Stomach (tissue), 9 donors: ENCODE data around the gene NKIRAS1. TPM values are rescaled to one million over a fixed set of nuclear protein-coding genes. Genes with fewer than 3 reads are reported as not detected.
"Not testable (repeated sequence)": the region's sequence is repeated elsewhere in the genome, so short reads cannot be mapped to it uniquely, and the experiment has no call there.

Experiments
- DNase-seq, 2 donors: peaks; one replicate each; pipeline versions ENCODE4 v3.0.0 to v3.0.0-alpha.2; 2013 to 2019
- H3K27ac ChIP-seq, 5 donors: fragments of 200-600 bp in 4 of 5; sonication (generic) in 4 of 5; one replicate each; pipeline ENCODE4 v1.5.1; 2013 to 2019; ENCODE audit warnings: mild to moderate bottlenecking in 1 of 5, moderate library complexity in 1 of 5
- H3K27me3 ChIP-seq, 3 donors: fragments of 200-600 bp; sonication (generic); one replicate each; pipeline ENCODE4 v1.5.1; 2017 to 2019; ENCODE audit warnings: mixed run types in 1 of 3
- H3K36me3 ChIP-seq, 4 donors: fragments of 200-600 bp; sonication (generic); 1 replicate in 3 of 4; 2 replicates in 1 of 4; pipeline ENCODE4 v1.5.1; 2016 to 2019
- H3K4me1 ChIP-seq, 4 donors: fragments of 200-600 bp; sonication (generic); one replicate each; pipeline ENCODE4 v1.5.1; 2016 to 2019
- H3K4me3 ChIP-seq, 4 donors: fragments of 200-600 bp; sonication (generic) in 3 of 4; one replicate each; pipeline ENCODE4 v1.5.1; 2016 to 2019; ENCODE audit warnings: mild to moderate bottlenecking in 1 of 4
- H3K9me3 ChIP-seq, 4 donors: fragments of 200-600 bp; sonication (generic); one replicate each; pipeline ENCODE4 v1.5.1; 2016 to 2019
- EP300 ChIP-seq: sonication (generic); formaldehyde crosslinking; IDR thresholded peaks from one replicate; pipeline ENCODE4 v1.6.1; 2017; ENCODE audit warnings: antibody characterized with exemption
- POLR2A ChIP-seq, 4 donors: fragments of 450-650 bp; IDR thresholded peaks; one replicate each; pipeline ENCODE4 v1.6.1; 2016; ENCODE audit warnings: antibody characterized with exemption in 4 of 4, control low read depth in 2 of 4, mild to moderate bottlenecking in 1 of 4, moderate library complexity in 1 of 4
- POLR2AphosphoS5 ChIP-seq, 3 donors: sonication (generic); formaldehyde crosslinking; IDR thresholded peaks; one replicate each; pipeline ENCODE4 v1.6.1; 2016; ENCODE audit warnings: antibody characterized with exemption in 3 of 3
- WGBS, 5 donors: extraction: QIAGEN DNeasy Blood & Tissue Kit in 3 of 5; methylation state at CpG; one replicate each; pipeline versions ENCODE4 v1.1.5 to v1.1.7; 2013 to 2018; 5-methylcytosine and 5-hydroxymethylcytosine counted together
- intact Hi-C: fragments of 100-400 bp; cut with DNase I; formaldehyde crosslinking; loops from one replicate; pipeline ENCODE4 v1.15.1; 2023; ENCODE audit warnings: low total_unique reads
- polyA plus RNA-seq, 3 donors: library from polyadenylated mRNA; stranded (reverse); fragments of 200-250 nt; gene quantifications; one replicate each; pipeline ENCODE4 v1.2.3, GENCODE V29; 2013
- total RNA-seq, 5 donors: library from RNA; depleted of rRNA; stranded (reverse); fragments of >200 nt; gene quantifications; one replicate each; pipeline versions ENCODE4 v1.1.0 to v1.2.3, GENCODE V29; 2014 to 2016
- TF ChIP-seq, protein P1 (sequence below), 7 experiments: fragments of 450-650 bp in 4 of 7; fragments of 200-600 bp in 3 of 7; sonication (generic) in 3 of 7; IDR thresholded peaks; one replicate each; pipeline ENCODE4 v1.5.1; 2016 to 2019; ENCODE audit warnings: antibody characterized with exemption in 7 of 7, control low read depth in 2 of 7, mild to moderate bottlenecking in 1 of 7
- donor health status: healthy with polysubstance abuse.
- donor health status: Bipolar disorder and iron deficiency.
- donor health status: healthy.

NKIRAS1 gene
- total and polyA plus RNA-seq, 8 donors, result 0.87 to 18.3 (median 7.6) TPM; not detected in 1

DNA sequence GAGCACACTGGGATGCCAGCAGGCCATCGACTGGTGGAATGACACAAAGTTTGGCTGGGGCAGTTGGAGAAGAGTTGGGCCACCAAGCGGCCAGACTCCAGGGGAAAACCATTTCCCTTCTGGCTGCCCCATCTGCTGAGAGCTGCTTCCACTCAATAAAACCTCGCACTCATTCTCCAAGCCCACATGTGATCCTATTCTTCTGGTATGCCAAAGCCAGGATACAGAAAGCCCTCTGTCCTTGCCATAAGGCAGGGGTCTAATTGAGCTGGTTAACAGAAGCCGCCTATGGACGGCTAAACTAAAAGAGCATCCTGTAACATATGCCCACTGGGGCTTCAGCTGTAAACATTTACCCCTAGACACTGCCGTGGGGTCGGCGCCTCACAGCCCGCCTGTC, 55.1 kb downstream of the NKIRAS1 start:
- TF ChIP-seq POLR2AphosphoS5 (IDR thresholded peaks at IDR 0.05), result no peak
- TF ChIP-seq EP300, result no peak
- TF ChIP-seq, protein P1, sequence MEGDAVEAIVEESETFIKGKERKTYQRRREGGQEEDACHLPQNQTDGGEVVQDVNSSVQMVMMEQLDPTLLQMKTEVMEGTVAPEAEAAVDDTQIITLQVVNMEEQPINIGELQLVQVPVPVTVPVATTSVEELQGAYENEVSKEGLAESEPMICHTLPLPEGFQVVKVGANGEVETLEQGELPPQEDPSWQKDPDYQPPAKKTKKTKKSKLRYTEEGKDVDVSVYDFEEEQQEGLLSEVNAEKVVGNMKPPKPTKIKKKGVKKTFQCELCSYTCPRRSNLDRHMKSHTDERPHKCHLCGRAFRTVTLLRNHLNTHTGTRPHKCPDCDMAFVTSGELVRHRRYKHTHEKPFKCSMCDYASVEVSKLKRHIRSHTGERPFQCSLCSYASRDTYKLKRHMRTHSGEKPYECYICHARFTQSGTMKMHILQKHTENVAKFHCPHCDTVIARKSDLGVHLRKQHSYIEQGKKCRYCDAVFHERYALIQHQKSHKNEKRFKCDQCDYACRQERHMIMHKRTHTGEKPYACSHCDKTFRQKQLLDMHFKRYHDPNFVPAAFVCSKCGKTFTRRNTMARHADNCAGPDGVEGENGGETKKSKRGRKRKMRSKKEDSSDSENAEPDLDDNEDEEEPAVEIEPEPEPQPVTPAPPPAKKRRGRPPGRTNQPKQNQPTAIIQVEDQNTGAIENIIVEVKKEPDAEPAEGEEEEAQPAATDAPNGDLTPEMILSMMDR (IDR thresholded peaks at IDR 0.05), result no peak
- TF ChIP-seq POLR2A (IDR thresholded peaks at IDR 0.05), result no peak
- intact Hi-C loops, result no loop called here
- no peak for DNase-seq
- Histone ChIP-seq H3K36me3 (peaks cover 8 to 10% (median 9%) of the 10 kb centered on the region in 4 donors), H3K4me1 (peaks cover 36 to 65% (median 47%) of the 10 kb centered on the region in 4 donors), H3K27me3 (no peaks in the 10 kb centered on the region), H3K9me3 (no peaks in the 10 kb centered on the region), H3K27ac (no peak overlapping the region), H3K4me3 (no peak overlapping the region)
- 92 to 98% (median 95%) methylated on average over 9 of the region's 9 CpGs for WGBS, 5 donors

DNA sequence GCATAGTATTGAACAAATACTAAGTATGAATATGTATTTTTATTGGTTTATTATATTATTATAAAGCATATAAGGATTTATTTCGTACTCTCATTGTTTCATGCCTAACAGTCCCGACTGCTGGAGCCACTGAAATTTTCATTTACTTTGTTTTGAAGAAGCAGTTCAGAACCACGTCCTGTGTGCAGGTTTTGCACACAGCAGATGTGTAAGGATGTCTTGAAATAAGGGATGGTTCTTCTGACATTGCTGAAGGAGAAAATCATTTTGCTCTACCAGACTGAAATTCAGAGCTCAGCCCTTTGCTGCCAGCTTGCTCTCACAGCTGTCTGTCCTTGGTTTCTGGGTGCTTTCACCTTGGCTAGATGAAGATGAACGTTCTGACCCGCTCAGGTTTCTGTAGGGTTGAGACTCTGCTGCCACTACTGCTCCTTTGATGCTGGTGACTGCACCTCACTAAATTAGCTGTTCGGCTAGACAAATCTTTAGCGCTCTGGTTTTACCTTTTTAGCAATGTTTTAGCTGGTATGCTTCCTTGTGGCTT, 56.9 kb downstream of the NKIRAS1 start:
- Histone ChIP-seq H3K27ac (no peak overlapping the region), H3K9me3 (no peaks in the 10 kb centered on the region), H3K27me3 (no peaks in the 10 kb centered on the region), H3K36me3 (peaks cover 8 to 10% (median 9%) of the 10 kb centered on the region in 4 donors), H3K4me1 (peaks cover 31 to 55% (median 39%) of the 10 kb centered on the region in 4 donors), H3K4me3 (no peak overlapping the region)
- intact Hi-C loops, result no loop called here
- 90 to 93% (median 90%) methylated on average over 7 of the region's 7 CpGs for WGBS, 5 donors
- TF ChIP-seq POLR2A (IDR thresholded peaks at IDR 0.05) (no peak), POLR2AphosphoS5 (IDR thresholded peaks at IDR 0.05) (no peak), EP300 (no peak)
- TF ChIP-seq, protein P1 (IDR thresholded peaks at IDR 0.05), result no peak
- no peak for DNase-seq

DNA sequence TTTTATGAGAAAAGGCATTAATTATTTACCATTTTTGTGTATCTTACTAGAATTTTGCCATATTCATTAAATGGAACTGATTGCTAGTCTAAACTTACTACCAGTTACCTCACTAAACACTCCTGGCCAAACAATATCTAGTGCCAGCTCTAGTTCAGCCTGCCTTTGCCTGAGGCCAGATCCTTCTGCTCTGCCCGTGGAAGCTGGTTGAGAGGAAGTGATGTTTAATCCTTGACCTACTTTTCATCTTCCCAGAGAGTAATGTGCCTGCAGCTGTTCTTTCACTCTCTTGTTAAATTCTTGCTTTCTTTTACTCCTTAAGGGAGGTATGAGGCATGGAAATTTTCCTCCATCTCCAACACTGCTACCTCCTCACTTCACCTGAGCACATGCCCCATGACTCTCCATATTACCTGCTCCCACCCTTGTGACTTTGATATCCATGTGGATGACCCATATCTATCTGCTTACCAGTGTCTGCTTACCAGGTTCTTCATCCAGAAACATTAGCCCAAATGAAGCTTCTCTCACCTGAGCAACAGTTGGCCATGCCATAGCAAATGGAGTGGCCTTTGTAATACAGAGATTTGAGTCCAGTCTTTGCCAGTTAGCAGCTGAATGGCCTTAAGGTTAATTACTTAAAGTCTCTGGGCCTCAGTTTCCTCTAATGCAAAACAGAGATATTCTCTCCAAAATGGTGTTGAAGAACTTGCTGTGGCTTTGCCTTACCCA, 57.6 kb downstream of the NKIRAS1 start:
- peaks cover 30 to 51% (median 35%) of the 10 kb centered on the region in 4 donors for H3K4me1 ChIP-seq
- intact Hi-C loops, result no loop called here
- no peaks in the 10 kb centered on the region for H3K27me3 ChIP-seq
- WGBS, 5 donors, result 0 to 12% (median 5%) methylated on average over 1 of the region's 1 CpG
- no peak for DNase-seq
- no peak for TF ChIP-seq EP300
- TF ChIP-seq, protein P1 (IDR thresholded peaks at IDR 0.05), result no peak
- TF ChIP-seq POLR2A (IDR thresholded peaks at IDR 0.05), result no peak
- no peak for TF ChIP-seq POLR2AphosphoS5 (IDR thresholded peaks at IDR 0.05)
- H3K4me3 ChIP-seq, result no peak overlapping the region
- H3K27ac ChIP-seq, result peak overlapping the region in 1 of 5 donors; percentile 22
- no peaks in the 10 kb centered on the region for H3K9me3 ChIP-seq
- H3K36me3 ChIP-seq, result peaks cover 8 to 10% (median 9%) of the 10 kb centered on the region in 4 donors

DNA sequence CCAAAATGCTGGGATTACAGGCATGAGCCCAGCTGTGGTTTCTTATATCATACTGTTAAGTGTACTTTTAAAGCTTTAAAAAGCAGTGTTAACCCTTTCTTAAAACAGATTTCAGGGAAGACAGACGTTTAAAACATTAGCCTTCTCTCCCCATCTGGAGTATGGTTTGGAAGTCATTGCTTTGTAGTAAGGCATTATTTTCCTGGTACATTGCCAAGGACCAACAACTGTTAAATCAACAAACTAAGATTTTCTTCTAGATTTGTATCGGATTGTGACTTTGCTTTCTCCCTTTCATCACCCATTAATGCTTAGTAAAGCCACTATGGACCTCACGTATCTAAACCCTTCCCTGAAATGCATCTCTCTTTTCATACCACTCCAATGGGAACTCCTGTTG, 60.5 kb downstream of the NKIRAS1 start:
- no peak for DNase-seq
- Histone ChIP-seq H3K4me3 (no peak overlapping the region), H3K27ac (no peak overlapping the region), H3K4me1 (peaks cover 30 to 44% (median 35%) of the 10 kb centered on the region in 4 donors), H3K27me3 (no peaks in the 10 kb centered on the region), H3K36me3 (peaks cover under 1 to 6% (median 6%) of the 10 kb centered on the region in 4 donors), H3K9me3 (no peaks in the 10 kb centered on the region)
- no peak for TF ChIP-seq EP300
- TF ChIP-seq POLR2AphosphoS5 (IDR thresholded peaks at IDR 0.05), result no peak
- no peak for TF ChIP-seq POLR2A (IDR thresholded peaks at IDR 0.05)
- TF ChIP-seq, protein P1 (IDR thresholded peaks at IDR 0.05), result no peak
- intact Hi-C loops, result no loop called here
- WGBS, 5 donors, result 29 to 42% (median 34%) methylated on average over 3 of the region's 3 CpGs

DNA sequence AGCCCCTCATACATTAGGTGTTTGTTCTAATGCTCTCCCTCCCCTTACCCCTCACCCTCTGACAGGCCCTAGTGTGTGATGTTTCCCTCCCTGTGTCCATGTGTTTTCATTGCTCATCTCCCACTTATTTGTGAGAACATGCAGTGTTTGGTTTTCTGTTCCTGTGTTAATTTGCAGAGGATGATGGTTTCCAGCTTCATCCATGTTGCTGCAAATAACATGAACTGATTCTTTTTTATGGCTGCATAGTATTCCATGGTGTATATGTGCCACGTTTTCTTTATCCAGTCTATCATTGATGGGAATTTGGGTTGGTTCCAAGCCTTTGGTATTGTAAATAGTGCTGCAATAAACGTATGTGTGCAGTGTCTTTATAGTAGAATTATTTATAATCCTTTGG, 67.3 kb downstream of the NKIRAS1 start:
- H3K4me1 ChIP-seq, result peaks cover 0 to 26% (median 4%) of the 10 kb centered on the region in 4 donors
- H3K4me3 ChIP-seq, intact Hi-C loops, H3K27me3 ChIP-seq, H3K27ac ChIP-seq, H3K36me3 ChIP-seq, H3K9me3 ChIP-seq, DNase-seq: not testable (repeated sequence)
- WGBS, 5 donors, result 72 to 80% (median 78%) methylated on average over 2 of the region's 2 CpGs
